NCI-H1105 (cell line): ENCODE results near the gene SMARCC1.
"Not testable (repeated sequence)": the region's sequence is repeated elsewhere in the genome, so short reads cannot be mapped to it uniquely, and the experiment has no call there.

Experiments
- DNase-seq: peaks from one replicate; lab custom pipeline; 2025; lab: John Stamatoyannopoulos, UW

Gene SMARCC1

DNA sequence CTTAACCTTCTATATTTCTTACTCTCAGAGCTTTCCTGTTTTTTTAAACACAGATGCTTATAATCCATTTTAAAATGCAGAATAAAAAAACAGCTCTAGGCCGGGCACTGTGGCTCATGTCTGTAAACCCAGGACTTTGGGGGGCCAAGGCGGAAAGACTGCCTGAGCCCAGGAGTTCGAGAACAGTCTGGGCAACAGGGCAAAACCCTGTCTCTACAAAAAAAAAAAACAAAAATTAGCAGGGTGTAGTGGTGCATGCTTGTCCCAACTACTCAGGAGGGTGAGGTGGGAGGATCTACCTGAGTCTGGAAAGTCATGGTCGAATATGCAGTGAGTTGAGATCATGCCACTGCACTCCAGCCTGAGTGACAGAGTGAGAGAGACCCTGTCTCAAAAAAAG lies 15.5 kb downstream of the SMARCC1 start:
- no peak for DNase-seq

DNA sequence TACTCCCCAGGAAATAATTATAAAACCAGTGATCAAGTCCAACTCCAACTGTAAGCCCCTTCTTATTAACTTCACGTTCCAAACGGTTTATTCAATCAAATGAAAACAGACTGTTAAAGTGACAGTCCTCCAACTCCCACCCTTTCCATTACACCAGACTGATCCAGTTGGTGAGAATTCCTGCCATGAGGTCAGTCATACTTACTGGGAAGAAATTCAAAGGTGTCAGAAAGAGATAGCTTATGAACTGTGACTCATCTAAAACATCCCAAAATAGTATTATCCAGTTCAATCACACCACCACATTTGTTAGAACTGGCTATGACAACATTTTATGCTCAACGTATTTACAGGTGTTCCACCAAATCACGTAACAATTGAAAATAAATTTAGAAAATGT lies 19.5 kb downstream of the SMARCC1 start:
- no peak for DNase-seq

DNA sequence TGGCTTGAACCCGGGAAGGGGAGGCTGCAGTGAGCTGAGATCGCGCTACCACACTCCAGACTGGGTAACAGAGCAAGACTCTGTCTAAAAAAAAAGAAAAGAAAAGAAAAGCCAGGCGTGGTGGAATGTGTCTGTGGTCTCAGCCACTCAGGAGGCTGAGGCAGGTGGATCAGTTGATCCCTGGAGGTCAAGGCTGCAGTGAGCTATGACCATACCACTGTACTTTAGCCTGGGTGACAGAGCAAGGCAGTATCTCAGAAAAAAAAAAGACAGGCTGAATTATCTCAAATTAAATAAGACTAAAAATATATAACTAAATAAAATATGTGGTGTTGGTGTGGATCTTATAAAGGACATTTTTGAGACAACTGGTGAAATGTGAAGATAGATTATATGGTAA lies 20.6 kb downstream of the SMARCC1 start:
- DNase-seq: no peak

DNA sequence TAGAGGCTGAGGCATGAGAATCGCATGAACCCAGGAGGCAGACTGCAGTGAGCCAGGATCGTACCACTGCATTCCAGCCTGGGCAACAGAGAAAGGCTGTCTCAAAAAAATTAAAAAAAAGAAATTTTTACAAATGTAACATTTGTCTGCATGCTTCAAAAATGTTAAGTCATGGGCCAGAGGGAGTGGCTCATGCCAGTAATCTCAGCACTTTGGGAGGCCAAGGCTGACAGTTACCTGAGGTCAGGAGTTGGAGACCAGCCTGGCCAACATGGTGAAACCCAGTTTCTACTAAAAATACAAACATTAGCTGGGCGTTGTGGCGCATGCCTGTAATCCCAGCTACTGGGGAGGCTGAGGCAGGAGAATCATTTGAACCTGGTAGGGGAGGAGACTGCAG lies 21.5 kb downstream of the SMARCC1 start:
- DNase-seq: not testable (repeated sequence)

DNA sequence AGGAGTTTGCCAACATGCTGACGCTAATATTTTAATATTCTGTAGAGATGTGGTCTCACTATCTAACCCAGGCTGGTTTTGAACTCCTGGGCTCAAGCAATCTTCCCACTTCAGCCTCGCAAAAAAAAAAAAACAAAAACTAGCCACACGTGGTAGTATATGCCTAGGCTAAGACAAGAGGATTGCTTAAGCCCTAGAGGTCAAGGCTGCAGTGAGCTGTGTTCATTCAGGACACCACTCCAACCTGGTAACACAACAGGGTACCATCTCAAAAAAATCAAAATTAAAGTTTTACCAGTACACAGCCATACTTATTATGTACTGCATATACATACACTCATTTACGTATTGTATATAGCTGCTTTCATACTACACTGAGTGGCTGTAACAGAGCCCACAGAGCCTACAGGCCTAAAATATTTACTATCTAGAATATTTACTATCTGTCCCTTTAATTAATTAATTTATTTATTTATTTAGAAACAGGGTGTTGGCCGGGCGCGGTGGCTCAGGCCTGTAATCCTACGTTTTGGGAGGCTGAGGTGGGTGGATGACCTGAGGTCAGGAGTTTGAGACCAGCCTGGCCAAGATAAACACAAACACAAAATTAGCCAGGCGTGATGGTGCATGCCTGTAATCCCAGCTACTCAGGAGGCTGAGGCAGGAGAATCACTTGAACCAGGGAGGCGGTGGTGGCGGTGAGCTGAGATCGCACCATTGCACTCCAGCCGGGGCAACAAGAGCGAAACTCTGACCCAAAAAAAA lies 23.2 kb downstream of the SMARCC1 start:
- DNase-seq: no peak

DNA sequence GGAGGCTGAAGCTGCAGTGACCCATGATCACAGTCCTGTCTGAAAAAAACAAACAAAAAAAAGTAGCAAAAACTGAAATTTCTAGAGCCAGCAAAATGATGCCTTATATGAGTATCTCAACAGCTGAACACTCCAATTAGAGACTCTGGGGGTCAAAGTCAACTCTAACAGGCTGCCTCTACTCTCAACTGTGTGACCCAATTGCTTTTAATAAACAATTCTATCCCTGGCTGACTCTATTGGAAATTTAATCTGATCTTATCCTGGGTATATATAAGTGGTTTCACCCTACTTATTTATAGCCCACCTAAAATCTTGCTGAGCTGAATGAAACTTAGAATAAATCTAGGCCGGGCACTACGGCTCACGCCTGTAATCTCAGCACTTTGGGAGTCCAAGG lies 29.0 kb downstream of the SMARCC1 start:
- DNase-seq: no peak

DNA sequence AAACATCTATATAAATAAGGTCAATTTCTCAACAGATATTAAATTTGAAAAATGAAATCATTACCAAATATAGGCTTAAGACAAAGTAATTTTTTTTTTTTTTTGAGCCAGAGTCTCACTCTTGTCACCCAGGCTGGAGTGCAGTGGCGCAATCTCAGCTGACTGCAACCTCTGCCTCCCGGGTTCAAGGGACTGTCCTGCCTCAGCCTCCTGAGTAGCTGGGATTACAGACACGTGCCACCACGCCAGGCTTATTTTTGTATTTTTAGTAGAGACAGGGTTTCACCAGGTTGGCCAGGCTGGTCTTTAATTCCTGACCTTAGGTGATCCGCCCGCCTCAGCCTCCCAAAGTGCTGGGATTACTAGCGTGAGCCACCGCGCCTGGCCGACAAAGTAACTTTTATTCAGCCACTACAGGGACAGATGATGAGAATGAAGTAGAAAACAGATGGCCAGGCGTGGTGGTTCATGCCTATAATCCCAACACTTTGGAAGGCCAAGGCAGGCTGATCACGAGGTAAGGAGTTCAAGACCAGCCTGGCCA lies 30.8 kb downstream of the SMARCC1 start:
- DNase-seq: not testable (repeated sequence)

DNA sequence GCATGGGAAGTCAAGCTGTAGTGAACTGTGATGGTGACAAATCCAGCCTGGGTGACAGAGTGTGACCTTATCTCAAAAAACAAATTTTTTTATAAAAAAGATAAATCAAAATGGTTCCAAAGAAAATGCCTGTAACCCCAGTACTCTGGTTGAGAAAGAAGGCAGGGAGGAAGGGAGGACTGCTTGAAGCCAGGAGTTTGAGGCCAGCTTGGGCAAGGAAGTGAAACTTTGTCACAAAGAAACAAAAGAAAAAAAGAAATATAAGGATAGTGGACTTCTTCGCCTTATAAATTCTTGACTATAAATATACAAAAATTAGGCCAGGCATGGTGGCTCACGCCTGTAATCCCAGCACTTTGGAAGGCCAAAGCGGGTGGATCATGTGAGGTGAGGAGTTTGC lies 34.1 kb downstream of the SMARCC1 start:
- DNase-seq: no peak

DNA sequence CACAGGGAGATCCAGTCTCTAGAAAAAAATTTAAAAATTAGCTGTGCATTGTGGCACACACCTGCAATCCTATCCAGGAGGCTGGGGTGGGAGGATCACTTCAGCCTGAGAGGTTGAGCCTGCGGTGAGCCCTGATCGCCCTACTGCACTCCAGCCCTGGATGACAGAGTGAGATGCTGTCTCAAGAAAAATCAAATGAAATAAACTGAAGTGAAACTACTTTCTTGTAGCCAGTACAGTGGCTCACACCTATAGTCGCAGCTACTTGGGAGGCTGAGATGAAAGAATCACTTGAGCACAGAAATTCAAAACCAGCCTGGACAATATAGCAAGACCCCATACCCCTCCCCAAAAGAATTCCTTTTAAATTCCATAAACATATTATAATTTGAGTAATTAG lies 35.4 kb downstream of the SMARCC1 start:
- no peak for DNase-seq

DNA sequence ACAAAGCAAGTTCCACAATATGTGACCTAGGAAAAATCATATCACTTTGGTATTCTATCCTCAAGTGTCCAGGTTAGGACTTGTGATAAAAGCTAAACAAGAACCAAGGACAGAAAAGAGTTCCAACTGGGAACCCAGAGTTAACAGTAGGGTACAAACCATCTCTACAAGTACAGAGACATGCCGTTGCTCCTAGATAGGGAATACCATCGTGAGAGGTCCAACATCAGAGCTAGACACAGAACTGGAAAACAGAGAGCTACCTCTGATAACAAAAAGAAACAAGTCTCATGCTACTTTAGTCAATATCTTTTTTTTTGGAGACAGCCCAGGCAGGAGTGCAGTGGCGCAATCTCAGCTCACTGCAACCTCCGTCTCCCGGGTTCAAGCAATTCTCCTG lies 37.8 kb downstream of the SMARCC1 start:
- DNase-seq: no peak

DNA sequence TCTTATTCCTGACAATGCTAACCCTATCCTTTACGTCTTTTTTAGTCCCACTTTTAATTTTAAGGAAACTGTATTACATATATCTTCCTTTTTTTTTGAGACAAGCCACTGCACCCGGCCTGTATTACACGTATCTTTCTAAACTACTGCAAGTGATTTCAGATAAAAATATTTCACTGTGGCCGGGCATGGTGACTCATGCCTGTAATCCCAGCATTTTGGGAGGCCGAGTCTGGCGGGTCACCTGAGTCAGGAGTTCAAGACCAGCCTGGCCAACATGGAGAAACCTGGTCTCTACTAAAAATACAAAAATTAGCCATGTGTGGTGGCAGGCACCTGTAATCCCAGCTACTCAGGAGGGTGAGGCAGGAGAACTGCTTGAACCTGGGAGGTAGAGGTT lies 38.3 kb downstream of the SMARCC1 start:
- DNase-seq: not testable (repeated sequence)

DNA sequence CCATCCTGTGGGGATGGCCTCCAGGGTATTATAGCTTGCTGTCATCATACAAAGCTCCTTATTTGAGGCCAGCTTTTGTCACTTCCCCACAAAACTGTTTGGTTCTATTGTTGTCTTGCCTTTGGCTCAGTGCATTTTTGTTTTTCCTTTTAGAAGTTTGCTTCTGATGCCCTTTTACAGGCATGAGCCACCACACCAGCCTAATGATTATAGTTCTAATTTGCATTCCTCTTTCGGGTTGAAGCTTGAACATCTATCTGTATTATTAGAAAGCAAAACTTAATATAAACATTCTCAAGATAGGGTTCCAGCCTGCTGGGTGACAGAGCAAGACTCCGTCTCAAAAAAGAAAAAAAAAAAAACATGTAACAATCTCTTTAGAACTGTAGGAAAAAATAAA lies 39.8 kb downstream of the SMARCC1 start:
- DNase-seq: no peak

DNA sequence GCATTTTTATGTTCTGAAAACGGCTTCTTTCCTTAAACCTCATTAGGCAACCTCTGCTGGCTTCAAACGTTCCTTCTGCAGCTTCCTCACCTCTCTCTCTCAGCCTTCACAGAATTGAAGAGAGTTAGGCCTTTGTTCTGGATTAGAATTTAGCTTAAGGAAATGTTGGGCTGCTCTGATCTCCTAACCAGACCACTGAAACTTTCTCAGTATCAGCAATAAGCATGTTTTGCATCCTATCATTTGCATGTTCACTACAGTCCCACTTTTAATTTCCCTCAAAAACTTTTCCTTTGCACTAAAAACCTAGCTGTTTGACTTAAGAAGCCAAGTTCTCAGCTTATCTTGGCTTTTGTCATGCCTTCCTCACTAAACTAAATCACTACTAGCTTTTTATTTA lies 49.5 kb downstream of the SMARCC1 start:
- no peak for DNase-seq

DNA sequence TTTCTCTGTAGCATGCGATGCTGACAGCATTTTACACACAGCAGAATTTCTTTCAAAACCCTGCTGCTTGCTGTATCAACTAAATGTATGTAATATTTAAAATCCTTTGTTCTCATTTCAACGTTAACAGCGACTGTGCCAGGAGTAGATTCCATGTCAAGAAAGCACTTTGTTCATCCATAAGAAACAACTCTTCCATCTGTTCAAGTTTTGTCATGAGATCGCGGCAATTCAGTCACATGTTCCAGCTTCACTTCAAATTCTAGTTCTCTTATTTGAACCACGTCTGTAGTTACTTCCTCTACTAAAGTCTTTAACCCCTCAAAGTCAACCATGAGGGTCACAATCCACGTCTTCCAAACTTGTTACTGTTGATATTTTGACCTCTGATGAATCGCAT lies 50.6 kb downstream of the SMARCC1 start:
- DNase-seq: no peak

DNA sequence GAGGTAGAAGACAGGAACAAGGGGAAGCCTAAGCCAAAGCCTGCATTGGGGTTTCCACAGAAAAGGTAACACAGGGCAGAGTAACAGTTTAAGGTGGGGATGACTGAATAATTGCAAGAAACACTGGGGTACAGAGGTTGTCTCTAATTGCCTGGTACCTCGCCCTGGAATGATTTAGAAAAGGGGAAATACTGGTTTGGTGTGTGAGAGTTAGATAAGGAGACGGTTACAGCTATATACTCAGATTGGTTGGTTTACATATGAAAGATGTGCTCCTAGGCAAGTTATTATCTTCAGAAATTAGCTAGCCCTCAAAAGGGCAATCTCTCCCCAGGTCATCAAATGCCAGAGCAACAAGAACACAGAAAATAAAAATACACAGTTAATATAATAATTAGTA lies 58.8 kb downstream of the SMARCC1 start:
- no peak for DNase-seq

DNA sequence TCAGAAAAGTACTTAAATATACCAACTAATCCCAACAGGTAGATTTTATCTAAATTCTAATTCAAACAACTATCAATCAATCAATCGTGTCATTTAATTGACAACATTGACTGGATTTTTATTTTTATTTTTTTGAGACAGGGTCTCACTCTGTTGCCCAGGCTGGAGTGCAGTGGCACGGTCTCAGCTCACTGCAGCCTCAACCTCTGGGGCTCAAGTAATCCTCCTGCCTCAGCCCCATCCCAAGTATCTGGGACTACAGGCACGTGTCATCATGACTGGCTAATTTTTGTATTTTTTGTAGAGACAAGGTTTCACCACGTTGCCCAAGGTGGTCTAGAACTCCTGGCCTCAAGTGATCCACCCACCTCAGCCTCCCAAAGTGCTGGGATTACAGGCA lies 64.2 kb downstream of the SMARCC1 start:
- not testable (repeated sequence) for DNase-seq

DNA sequence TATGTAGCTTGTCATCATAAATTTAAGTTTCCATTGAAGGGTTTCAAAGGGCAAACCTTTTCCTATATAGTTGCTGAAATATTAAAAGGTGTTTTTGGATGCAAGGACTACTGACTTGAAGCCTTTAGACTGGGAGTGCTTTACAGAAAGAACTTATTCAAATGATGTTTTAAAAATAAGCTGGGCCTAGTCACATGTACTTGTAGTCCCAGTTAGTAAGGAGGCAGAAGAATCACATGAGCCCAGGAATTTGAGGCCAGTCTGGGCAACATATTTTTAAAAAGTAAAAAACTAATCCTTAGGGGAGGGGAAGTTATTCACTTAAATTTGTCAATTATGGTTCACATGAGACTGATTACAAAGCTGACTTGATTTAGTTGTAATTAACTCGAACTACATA lies 65.0 kb downstream of the SMARCC1 start:
- DNase-seq: no peak

DNA sequence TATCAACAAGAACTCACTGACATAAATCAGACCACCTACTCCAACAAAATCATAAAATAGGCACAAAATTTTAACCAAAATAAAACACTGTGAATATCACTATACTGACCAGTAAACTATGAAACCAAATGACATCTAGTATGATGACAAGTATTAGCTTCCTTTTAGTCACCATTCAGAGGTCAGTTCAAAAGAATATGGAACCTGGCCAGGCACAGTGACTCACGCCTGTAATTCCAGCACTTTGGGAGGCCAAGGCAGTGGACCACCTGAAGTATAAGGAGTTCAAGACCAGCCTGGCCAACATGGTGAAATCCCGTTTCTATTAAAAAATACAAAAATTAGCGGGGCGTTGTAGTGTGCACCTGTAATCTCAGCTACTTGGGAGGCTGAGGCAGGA lies 65.8 kb downstream of the SMARCC1 start:
- no peak for DNase-seq

DNA sequence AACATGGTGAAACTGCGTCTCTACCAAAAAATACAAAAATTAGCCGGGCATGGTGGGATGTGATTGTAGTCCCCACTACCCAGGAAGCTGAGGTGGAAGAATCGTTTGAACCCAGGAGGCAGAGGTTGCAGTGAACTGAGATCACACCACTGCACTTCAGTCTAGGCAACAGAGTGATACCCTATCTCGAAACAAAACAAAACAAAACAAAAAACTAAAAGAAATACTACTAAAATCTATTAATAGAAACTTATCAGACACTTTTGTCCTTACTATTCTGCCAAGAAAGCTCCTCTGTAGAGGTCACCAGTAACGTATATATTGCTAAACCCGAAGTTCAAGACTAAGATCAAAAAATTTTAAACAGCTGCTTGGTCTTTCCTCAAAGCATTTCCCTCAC lies 67.1 kb downstream of the SMARCC1 start:
- no peak for DNase-seq

DNA sequence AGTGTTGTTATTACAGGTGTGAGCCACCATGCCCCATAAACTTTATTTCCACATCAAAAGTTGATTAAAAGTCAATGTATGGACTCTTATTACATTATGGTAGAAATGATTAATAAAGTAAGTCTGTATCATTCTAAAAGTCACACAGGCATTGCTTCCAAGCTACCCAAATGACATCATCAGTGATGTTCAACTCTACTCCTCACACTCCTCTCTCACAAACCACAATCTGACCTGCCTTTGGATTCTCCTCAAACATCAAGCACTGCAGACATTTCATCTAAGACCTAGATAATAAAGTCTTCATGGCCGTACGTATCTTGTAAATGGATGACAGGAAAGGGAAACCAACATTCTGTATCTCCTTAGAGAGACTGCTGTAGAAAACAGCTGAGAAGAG lies 68.0 kb downstream of the SMARCC1 start:
- no peak for DNase-seq

DNA sequence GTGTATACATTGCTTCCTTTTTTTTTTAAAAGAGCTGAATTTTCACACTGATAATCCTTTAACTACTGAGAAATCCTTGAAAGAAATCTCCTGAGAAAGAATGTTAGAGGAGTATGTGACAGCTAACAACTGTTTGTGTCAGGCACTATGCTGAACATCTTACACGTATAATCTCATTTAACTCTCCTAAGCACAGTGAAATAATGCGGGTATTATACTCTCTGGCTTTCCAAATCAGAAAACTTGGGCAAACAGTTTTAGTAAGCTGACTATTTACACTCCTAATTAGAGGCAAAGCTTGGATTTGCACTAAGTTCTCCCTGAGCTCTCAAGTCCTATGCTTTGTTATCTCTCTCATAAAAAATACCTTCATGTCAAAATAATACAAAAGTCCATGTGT lies 69.3 kb downstream of the SMARCC1 start:
- no peak for DNase-seq

DNA sequence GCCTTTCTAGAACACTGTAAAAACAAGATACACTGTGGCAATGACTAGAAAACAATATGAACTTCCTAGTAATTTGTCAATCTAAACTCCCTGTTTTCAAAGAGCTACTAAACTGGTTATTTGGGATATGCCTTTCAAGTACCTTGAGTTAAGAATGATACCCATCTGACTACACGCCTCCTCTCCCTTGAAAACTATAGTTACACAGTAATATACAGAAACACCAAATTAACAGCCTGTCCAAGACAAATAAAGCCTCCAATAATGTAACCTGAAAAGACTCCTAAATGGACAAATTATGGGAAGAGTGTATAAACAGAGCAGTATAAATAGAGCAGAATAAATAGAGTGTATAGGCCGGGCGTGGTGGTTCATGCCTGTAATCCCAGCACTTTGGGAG lies 70.1 kb downstream of the SMARCC1 start:
- DNase-seq: no peak

DNA sequence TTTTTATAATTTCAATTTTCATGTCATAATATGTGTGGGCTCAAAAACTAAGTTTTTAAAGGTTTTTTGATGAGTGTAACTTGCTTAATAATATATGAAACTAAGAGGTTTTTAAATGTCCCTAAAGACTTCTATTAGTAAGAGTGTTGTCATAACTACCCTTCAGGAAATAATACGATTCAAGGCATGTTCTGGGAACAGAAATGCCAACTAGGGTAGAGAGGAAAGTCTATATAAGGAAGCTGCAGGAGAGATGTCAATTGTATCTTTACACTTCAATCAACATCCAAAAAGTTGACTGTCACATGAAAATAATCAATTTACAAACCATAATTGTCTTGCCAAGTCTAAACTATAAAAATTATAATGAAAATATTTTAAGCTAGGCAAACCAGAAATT lies 76.3 kb downstream of the SMARCC1 start:
- DNase-seq: no peak

DNA sequence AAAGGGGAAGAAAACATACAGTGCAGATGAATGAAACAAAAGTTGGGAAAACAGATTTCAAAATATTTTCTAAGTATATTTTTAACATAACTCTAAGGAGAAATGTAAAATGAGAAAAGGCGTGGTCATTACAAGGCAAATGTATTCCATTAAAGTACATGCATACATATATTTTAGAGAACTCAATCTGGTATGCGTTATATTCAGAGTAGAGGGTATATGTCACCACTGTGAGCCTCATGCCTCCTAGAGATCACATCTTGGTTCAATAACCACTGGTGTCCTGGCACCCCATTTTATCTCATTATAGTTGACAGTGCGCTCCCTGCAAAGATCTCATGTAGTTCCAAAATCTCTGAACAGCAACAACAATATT lies 77.5 kb downstream of the SMARCC1 start:
- no peak for DNase-seq
